Mesenchymal stem cell (in vitro differentiated cells and primary cell): Measurements from ENCODE around the gene DHRS1.

Source experiments
- DNase-seq: peaks from one replicate; pipeline ENCODE4 v3.0.0-alpha.2; 2013
- H2AFZ ChIP-seq: one replicate; pipeline ENCODE4 v1.6.1; 2013; ENCODE audit warnings: low read depth, mild to moderate bottlenecking, control low read depth, inconsistent platforms, low read length, moderate library complexity
- H2AK5ac ChIP-seq: 2 replicates; pipeline ENCODE4 v1.6.1; 2013; ENCODE audit warnings: low read length, moderate library complexity, mild to moderate bottlenecking, inconsistent platforms; ENCODE audit not compliant: severe bottlenecking
- H2BK120ac ChIP-seq: one replicate; pipeline ENCODE4 v1.6.1; 2013; ENCODE audit warnings: low read depth, mild to moderate bottlenecking, inconsistent platforms, low read length, moderate library complexity
- H2BK12ac ChIP-seq, 2 experiments: one replicate each; pipeline ENCODE4 v1.6.1; 2013; ENCODE audit warnings: inconsistent platforms in 2 of 2, low read length in 2 of 2, mild to moderate bottlenecking in 2 of 2, moderate library complexity in 2 of 2, control low read depth in 1 of 2
- H2BK15ac ChIP-seq: one replicate; pipeline ENCODE4 v1.6.1; 2013; ENCODE audit warnings: mild to moderate bottlenecking, low read depth, inconsistent platforms; ENCODE audit not compliant: poor library complexity, severe bottlenecking
- H2BK5ac ChIP-seq: 2 replicates; pipeline ENCODE4 v1.6.1; 2013; ENCODE audit warnings: low read depth, mild to moderate bottlenecking, low read length, control low read depth, inconsistent platforms; ENCODE audit not compliant: poor library complexity, severe bottlenecking
- H3K14ac ChIP-seq, 2 experiments: one replicate each; pipeline ENCODE4 v1.6.1; 2013; ENCODE audit warnings: inconsistent platforms in 2 of 2, low read length in 2 of 2, control low read depth in 1 of 2, mild to moderate bottlenecking in 1 of 2, moderate library complexity in 1 of 2
- H3K18ac ChIP-seq, 2 experiments: one replicate each; pipeline ENCODE4 v1.6.1; 2013; ENCODE audit warnings: inconsistent platforms in 2 of 2, low read length in 2 of 2, control low read depth in 1 of 2, low read depth in 1 of 2, mild to moderate bottlenecking in 1 of 2
- H3K23ac ChIP-seq, 2 experiments: one replicate each; pipeline ENCODE4 v1.6.1; 2013; ENCODE audit warnings: inconsistent platforms in 2 of 2, low read length in 2 of 2, mild to moderate bottlenecking in 2 of 2, moderate library complexity in 2 of 2, control low read depth in 1 of 2
- H3K27ac ChIP-seq: 2 replicates; pipeline ENCODE4 v1.5.1; 2013; ENCODE audit warnings: mild to moderate bottlenecking, moderate library complexity, low read length, control low read depth, inconsistent platforms; ENCODE audit not compliant: poor library complexity, severe bottlenecking
- H3K27me3 ChIP-seq, 2 experiments: 2 replicates each; pipeline versions ENCODE4 v1.6.1 to v1.7.0; 2013; ENCODE audit warnings: low read length in 2 of 2, mild to moderate bottlenecking in 2 of 2, moderate library complexity in 2 of 2, control low read depth in 1 of 2, inconsistent platforms in 1 of 2; ENCODE audit not compliant: control insufficient read depth in 1 of 2, insufficient read depth in 1 of 2
- H3K36me3 ChIP-seq, 2 experiments: 2 replicates each; pipeline versions ENCODE4 v1.6.1 to v1.7.0; 2013; ENCODE audit warnings: low read length in 2 of 2, control low read depth in 1 of 2, inconsistent platforms in 1 of 2, low read depth in 1 of 2, mild to moderate bottlenecking in 1 of 2; ENCODE audit not compliant: insufficient read depth in 2 of 2, control insufficient read depth in 1 of 2
- H3K4ac ChIP-seq, 2 experiments: one replicate each; pipeline ENCODE4 v1.6.1; 2013; ENCODE audit warnings: inconsistent platforms in 2 of 2, low read length in 2 of 2, mild to moderate bottlenecking in 2 of 2, moderate library complexity in 2 of 2, control low read depth in 1 of 2, low read depth in 1 of 2
- H3K4me1 ChIP-seq: 2 replicates; pipeline ENCODE4 v1.6.1; 2013; ENCODE audit warnings: low read depth, low read length, control low read depth; ENCODE audit not compliant: control insufficient read depth, insufficient read depth
- H3K4me2 ChIP-seq: 2 replicates; pipeline ENCODE4 v1.6.1; 2013; ENCODE audit warnings: low read length, mild to moderate bottlenecking, inconsistent platforms; ENCODE audit not compliant: poor library complexity, severe bottlenecking
- H3K4me3 ChIP-seq, 2 experiments: 2 replicates each; pipeline versions ENCODE4 v1.5.1 to v1.7.0; 2013; ENCODE audit warnings: low read length in 2 of 2, mild to moderate bottlenecking in 2 of 2, control low read depth in 1 of 2, low read depth in 1 of 2; ENCODE audit not compliant: insufficient read depth in 1 of 2
- H3K79me1 ChIP-seq: replicated peaks from 2 replicates; pipeline ENCODE4 v1.6.1; 2013; ENCODE audit warnings: mild to moderate bottlenecking, control low read depth, low read length, inconsistent platforms; ENCODE audit not compliant: poor library complexity, severe bottlenecking
- H3K9ac ChIP-seq: 2 replicates; pipeline ENCODE4 v1.7.0; 2013; ENCODE audit warnings: mild to moderate bottlenecking, low read length, moderate library complexity
- H3K9me3 ChIP-seq: 2 replicates; pipeline ENCODE4 v1.7.0; 2013; ENCODE audit warnings: mild to moderate bottlenecking, low read length; ENCODE audit not compliant: control insufficient read depth
- H4K8ac ChIP-seq: one replicate; pipeline ENCODE4 v1.6.1; 2013; ENCODE audit warnings: inconsistent platforms, mild to moderate bottlenecking, low read length, moderate library complexity
- H4K91ac ChIP-seq: one replicate; pipeline ENCODE4 v1.6.1; 2013; ENCODE audit warnings: mild to moderate bottlenecking, low read length, inconsistent platforms
- WGBS: methylation state at CpG from one replicate; pipeline ENCODE4 v1.1.7; 2013; ENCODE audit warnings: mixed read lengths; 5-methylcytosine and 5-hydroxymethylcytosine counted together

The DHRS1 gene

GRCh38 chr14:24310646-24311604 lies 11.3 kb upstream of the DHRS1 start, which contains the start of gene LTB4R:
Gene LTB4R, plus strand, starts transcription at chr14:24311502. Its CDS starts 4,150 bp downstream, at chr14:24315652.
- DNase-seq: no peak
- Histone ChIP-seq H2BK5ac (no peak within 1 kb of the TSS), H2BK12ac (no peak within 1 kb of the TSS), H2AFZ (no peak within 1 kb of the TSS), H3K27me3 (peaks cover 0 to 6% of the 10 kb centered on the region in 2 experiments), H4K91ac (peak within 1 kb of the TSS; percentile 34), H2AK5ac (no peak within 1 kb of the TSS), H3K4ac (no peak within 1 kb of the TSS), H3K4me3 (peak within 1 kb of the TSS in 1 of 2 experiments; percentile 70), H3K23ac (no peak within 1 kb of the TSS), H3K9me3 (no peaks in the 10 kb centered on the region), H3K18ac (no peak within 1 kb of the TSS), H3K9ac (peak within 1 kb of the TSS; percentile 63), H3K4me1 (peaks cover 10% of the 10 kb centered on the region), H3K27ac (no peak within 1 kb of the TSS), H2BK15ac (no peak within 1 kb of the TSS), H3K36me3 (peaks cover 26 to 40% of the 10 kb centered on the region in 2 experiments), H3K14ac (peak within 1 kb of the TSS in 1 of 2 experiments; percentile 39), H3K4me2 (no peak within 1 kb of the TSS), H4K8ac (no peak within 1 kb of the TSS), H2BK120ac (no peak within 1 kb of the TSS), H3K79me1 (peaks cover 3% of the 10 kb centered on the region)
- WGBS: 98% methylated on average over 99 of the region's 99 CpGs

- no peak overlapping the region for H3K18ac ChIP-seq
- no peaks in the 10 kb centered on the region for H3K27me3 ChIP-seq
- H2BK120ac ChIP-seq: no peak overlapping the region
- H3K14ac ChIP-seq: peak overlapping the region in 1 of 2 experiments; percentile 39
- no peak overlapping the region for H2BK15ac ChIP-seq
- no peak overlapping the region for H2BK5ac ChIP-seq
- H4K8ac ChIP-seq: no peak overlapping the region
- H2AFZ ChIP-seq: no peak overlapping the region
- H2BK12ac ChIP-seq: no peak overlapping the region
- H3K4ac ChIP-seq: no peak overlapping the region
- H3K36me3 ChIP-seq: peaks cover 32 to 47% of the 10 kb centered on the region in 2 experiments
- H3K23ac ChIP-seq: no peak overlapping the region
- no peak overlapping the region for H4K91ac ChIP-seq
- H3K4me2 ChIP-seq: no peak overlapping the region
- H3K9ac ChIP-seq: peak overlapping the region; percentile 59
- H3K79me1 ChIP-seq: peaks cover 3% of the 10 kb centered on the region
- WGBS: 98% methylated on average over 4 of the region's 5 CpGs
- H3K4me3 ChIP-seq: peak overlapping the region in 1 of 2 experiments; percentile 70
- no peaks in the 10 kb centered on the region for H3K9me3 ChIP-seq
- no peak overlapping the region for H2AK5ac ChIP-seq
- no peak overlapping the region for H3K27ac ChIP-seq
- no peak for DNase-seq
- H3K4me1 ChIP-seq: peaks cover 10% of the 10 kb centered on the region
These were observed 10.7 kb upstream of the DHRS1 start for GRCh38 chr14:24310265-24310645.

GRCh38 chr14:24309538-24310264 lies 10.1 kb upstream of the DHRS1 start, which contains the start of gene LTB4R2:
Gene LTB4R2, plus strand, starts transcription at chr14:24310140. Its CDS starts 525 bp downstream, at chr14:24310665.
- no peaks in the 10 kb centered on the region for H3K9me3 ChIP-seq
- H3K14ac ChIP-seq: peak within 1 kb of the TSS in 1 of 2 experiments; percentile 39
- DNase-seq: no peak
- no peak within 1 kb of the TSS for H4K8ac ChIP-seq
- peaks cover 10% of the 10 kb centered on the region for H3K4me1 ChIP-seq
- H2BK12ac ChIP-seq: no peak within 1 kb of the TSS
- no peak within 1 kb of the TSS for H2AFZ ChIP-seq
- H3K79me1 ChIP-seq: peaks cover 5% of the 10 kb centered on the region
- peak within 1 kb of the TSS; percentile 52 for H4K91ac ChIP-seq
- no peak within 1 kb of the TSS for H2AK5ac ChIP-seq
- peak within 1 kb of the TSS; percentile 63 for H3K9ac ChIP-seq
- H3K4me3 ChIP-seq: peak within 1 kb of the TSS in 1 of 2 experiments; percentile 70
- H2BK15ac ChIP-seq: no peak within 1 kb of the TSS
- no peak within 1 kb of the TSS for H3K4ac ChIP-seq
- no peaks in the 10 kb centered on the region for H3K27me3 ChIP-seq
- no peak within 1 kb of the TSS for H3K18ac ChIP-seq
- H3K36me3 ChIP-seq: peaks cover 38 to 52% of the 10 kb centered on the region in 2 experiments
- H3K27ac ChIP-seq: no peak within 1 kb of the TSS
- H3K4me2 ChIP-seq: no peak within 1 kb of the TSS
- WGBS: 93% methylated on average over 4 of the region's 5 CpGs
- no peak within 1 kb of the TSS for H2BK5ac ChIP-seq
- H2BK120ac ChIP-seq: no peak within 1 kb of the TSS
- H3K23ac ChIP-seq: no peak within 1 kb of the TSS
